Measurements from ENCODE around the gene PER1.

GRCh38 chr17:8141045-8141444 is 11.2 kb downstream of the PER1 start:
- TF ChIP-seq SUZ12 (IDR thresholded peaks at IDR 0.05; ENCODE audit: unreplicated experiment) (no peak), YY1 (IDR thresholded peaks at IDR 0.05; ENCODE audit: low read depth, low read length) (no peak), TAF1 (IDR thresholded peaks at IDR 0.05; ENCODE audit: borderline replicate concordance, low read depth, low read length) (no peak), RAD21 (IDR thresholded peaks at IDR 0.05; ENCODE audit: insufficient read depth, low read depth, low read length) (no peak), EZH2 (IDR thresholded peaks at IDR 0.05; ENCODE audit: borderline replicate concordance, control insufficient read depth, low read depth, low read length) (no peak)
